H1 (cell line): ENCODE results near the gene TPSAB1. TPM values are rescaled to one million over a fixed set of nuclear protein-coding genes. Genes with fewer than 3 reads are reported as not detected.

Experiments
- CTCF ChIA-PET: fragments of 300-600 bp; sonication (Branson Sonifier 250); formaldehyde crosslinking; loops from one replicate; lab custom pipeline; 2021; ENCODE audit not compliant: partially characterized antibody; lab: Charles Lee
- POLR2A ChIA-PET: fragments of 300-600 bp; sonication (Branson Sonifier 250); formaldehyde crosslinking; loops from one replicate; lab custom pipeline; 2021; ENCODE audit warnings: inconsistent platforms; ENCODE audit not compliant: partially characterized antibody; lab: Charles Lee
- DNase-seq, 2 experiments: peaks; one replicate each; pipeline versions ENCODE4 v3.0.0 to v3.0.0-alpha.2; 2010 to 2022; ENCODE audit warnings: low spot score in 2 of 2, low read depth in 1 of 2, mixed read lengths in 1 of 2
- FAIRE-seq: peaks from 2 replicates; lab custom pipeline; 2011; peaks lifted over from hg19 to GRCh38; lab: Jason Lieb, UNC
- H2AFZ ChIP-seq: 2 replicates; pipeline ENCODE4 v1.8.1; 2012; ENCODE audit warnings: low read length, inconsistent platforms
- H2AK5ac ChIP-seq: 2 replicates; pipeline ENCODE4 v1.6.1; 2013; ENCODE audit warnings: low read depth, low read length
- H2BK120ac ChIP-seq: replicated peaks from 2 replicates; pipeline ENCODE3; 2013; ENCODE audit warnings: low read depth, low read length, inconsistent platforms
- H2BK12ac ChIP-seq: 2 replicates; pipeline ENCODE4 v1.6.1; 2013; ENCODE audit warnings: low read depth, low read length
- H2BK15ac ChIP-seq: 2 replicates; pipeline ENCODE4 v1.6.1; 2013; ENCODE audit warnings: low read length
- H2BK20ac ChIP-seq: 2 replicates; pipeline ENCODE4 v1.6.1; 2013; ENCODE audit warnings: low read length
- H2BK5ac ChIP-seq: 2 replicates; pipeline ENCODE4 v1.6.1; 2013; ENCODE audit warnings: low read depth, low read length
- H3K14ac ChIP-seq: 2 replicates; pipeline ENCODE4 v1.6.1; 2013; ENCODE audit warnings: inconsistent platforms; ENCODE audit not compliant: insufficient read length
- H3K18ac ChIP-seq: 2 replicates; pipeline ENCODE4 v1.6.1; 2013; ENCODE audit warnings: low read length; ENCODE audit errors: extremely low read depth
- H3K23ac ChIP-seq: 2 replicates; pipeline ENCODE4 v1.6.1; 2013; ENCODE audit warnings: inconsistent platforms; ENCODE audit not compliant: insufficient read length
- H3K23me2 ChIP-seq: 2 replicates; pipeline ENCODE4 v1.6.1; 2013; ENCODE audit warnings: low read depth, low read length
- H3K27ac ChIP-seq: 2 replicates; pipeline ENCODE4 v1.6.1; 2011; ENCODE audit warnings: low read depth, low read length, inconsistent platforms
- H3K27me3 ChIP-seq, 4 experiments: replicated peaks in 1 of 4; 1 replicate in 1 of 4; 2 replicates in 3 of 4; pipeline versions ENCODE4 v1.6.1 to v1.8.1; 2011 to 2013; ENCODE audit warnings: low read length in 3 of 4, mild to moderate bottlenecking in 3 of 4, inconsistent platforms in 2 of 4, mixed read lengths in 2 of 4, moderate library complexity in 1 of 4; ENCODE audit not compliant: control insufficient read depth in 3 of 4, insufficient read depth in 3 of 4; ENCODE audit errors: extremely low read depth in 1 of 4
- H3K36me3 ChIP-seq, 4 experiments: 2 replicates each; pipeline versions ENCODE4 v1.6.1 to v1.8.1; 2011 to 2013; ENCODE audit warnings: mild to moderate bottlenecking in 4 of 4, low read length in 3 of 4, moderate library complexity in 2 of 4, control low read depth in 1 of 4, inconsistent platforms in 1 of 4; ENCODE audit not compliant: insufficient read depth in 4 of 4, control insufficient read depth in 2 of 4
- H3K4ac ChIP-seq: replicated peaks from 2 replicates; pipeline ENCODE3; 2013; ENCODE audit warnings: low read length, low read depth, mixed read lengths, inconsistent platforms; ENCODE audit not compliant: insufficient read length
- H3K4me1 ChIP-seq, 4 experiments: replicated peaks in 1 of 4; 1 replicate in 1 of 4; 2 replicates in 3 of 4; pipeline versions ENCODE4 v1.6.1 to v1.8.1; 2011 to 2013; ENCODE audit warnings: low read length in 3 of 4, inconsistent platforms in 2 of 4, mixed read lengths in 1 of 4; ENCODE audit not compliant: insufficient read depth in 4 of 4, control insufficient read depth in 3 of 4
- H3K4me2 ChIP-seq, 2 experiments: 2 replicates each; pipeline versions ENCODE4 v1.6.1 to v1.8.1; 2011 to 2013; ENCODE audit warnings: low read depth in 2 of 2, low read length in 2 of 2, control low read depth in 1 of 2, inconsistent platforms in 1 of 2, mild to moderate bottlenecking in 1 of 2; ENCODE audit not compliant: insufficient read depth in 1 of 2
- H3K4me3 ChIP-seq, 4 experiments: fragments of 200-600, 300-600 bp in 1 of 4; sonication (generic), shearing (Covaris generic), sonication (Bioruptor Twin) in 1 of 4; 2 replicates each; pipeline versions ENCODE4 v1.5.1 to v1.8.1; 2011 to 2016; ENCODE audit warnings: low read length in 4 of 4, low read depth in 3 of 4, control low read depth in 2 of 4, inconsistent platforms in 2 of 4, mild to moderate bottlenecking in 2 of 4, mixed read lengths in 1 of 4, moderate library complexity in 1 of 4; ENCODE audit not compliant: insufficient read depth in 2 of 4; ENCODE audit errors: extremely low read depth in 1 of 4
- H3K56ac ChIP-seq: replicated peaks from 2 replicates; pipeline ENCODE3; 2013; ENCODE audit warnings: low read depth, mild to moderate bottlenecking, mixed read lengths, low read length, inconsistent platforms; ENCODE audit not compliant: insufficient read length
- H3K79me1 ChIP-seq: 2 replicates; pipeline ENCODE4 v1.6.1; 2013; ENCODE audit warnings: low read depth, low read length, control low read depth
- H3K79me2 ChIP-seq, 2 experiments: 2 replicates each; pipeline versions ENCODE4 v1.6.1 to v1.8.1; 2012 to 2013; ENCODE audit warnings: low read length in 2 of 2, mild to moderate bottlenecking in 2 of 2, inconsistent platforms in 1 of 2; ENCODE audit not compliant: insufficient read depth in 2 of 2, control insufficient read depth in 1 of 2
- H3K9ac ChIP-seq, 4 experiments: replicated peaks in 1 of 4; 1 replicate in 1 of 4; 2 replicates in 3 of 4; pipeline versions ENCODE4 v1.6.1 to v1.8.1; 2011 to 2013; ENCODE audit warnings: low read depth in 3 of 4, low read length in 3 of 4, control low read depth in 2 of 4, mild to moderate bottlenecking in 2 of 4, moderate library complexity in 2 of 4, inconsistent platforms in 1 of 4; ENCODE audit errors: extremely low read depth in 1 of 4
- H3K9me3 ChIP-seq, 2 experiments: 2 replicates each; pipeline versions ENCODE4 v1.6.1 to v1.8.1; 2012 to 2013; ENCODE audit warnings: mild to moderate bottlenecking in 2 of 2, moderate library complexity in 2 of 2, control low read depth in 1 of 2, inconsistent platforms in 1 of 2, low read depth in 1 of 2, low read length in 1 of 2, mixed read lengths in 1 of 2; ENCODE audit not compliant: insufficient read depth in 2 of 2
- H4K20me1 ChIP-seq, 2 experiments: replicated peaks in 1 of 2; 2 replicates each; pipeline versions ENCODE3 to v1.8.1; 2011 to 2013; ENCODE audit warnings: inconsistent platforms in 2 of 2, low read length in 2 of 2, mild to moderate bottlenecking in 1 of 2; ENCODE audit not compliant: insufficient read depth in 2 of 2, control insufficient read depth in 1 of 2
- H4K5ac ChIP-seq: 2 replicates; pipeline ENCODE4 v1.6.1; 2013; ENCODE audit warnings: low read length, low read depth, mixed read lengths, inconsistent platforms; ENCODE audit not compliant: insufficient read length
- H4K8ac ChIP-seq: 2 replicates; pipeline ENCODE4 v1.8.0; 2013; ENCODE audit warnings: mild to moderate bottlenecking, moderate library complexity, low read length, inconsistent platforms; ENCODE audit not compliant: insufficient read depth; ENCODE audit errors: extremely low read depth
- H4K91ac ChIP-seq: replicated peaks from 2 replicates; pipeline ENCODE3; 2013; ENCODE audit warnings: low read length, mixed read lengths, inconsistent platforms; ENCODE audit not compliant: insufficient read length
- BCL11A ChIP-seq, 2 experiments: IDR thresholded peaks; one replicate each; pipeline ENCODE4 v1.6.1; 2011; ENCODE audit warnings: low read depth in 2 of 2, low read length in 2 of 2, mild to moderate bottlenecking in 2 of 2
- CHD2 ChIP-seq: IDR thresholded peaks from 2 replicates; pipeline ENCODE4 v1.6.1; 2012; ENCODE audit warnings: low read length, improper control_type of control experiment
- CTBP2 ChIP-seq: IDR thresholded peaks from 2 replicates; pipeline ENCODE4 v1.7.0; 2011; ENCODE audit warnings: borderline replicate concordance, mild to moderate bottlenecking, moderate library complexity, mixed read lengths, low read length; ENCODE audit not compliant: insufficient read depth, insufficient read length
- GTF2F1 ChIP-seq: IDR thresholded peaks from 2 replicates; pipeline ENCODE4 v1.6.1; 2012; ENCODE audit warnings: low read depth, low read length, improper control_type of control experiment, borderline replicate concordance
- HDAC2 ChIP-seq, 2 experiments: fragments of 300-600 bp in 1 of 2; sonication (generic) in 1 of 2; IDR thresholded peaks; 2 replicates each; pipeline ENCODE4 v1.6.1; 2011 to 2012; ENCODE audit warnings: low read depth in 2 of 2, low read length in 2 of 2, mild to moderate bottlenecking in 2 of 2, moderate library complexity in 2 of 2, borderline replicate concordance in 1 of 2, inconsistent platforms in 1 of 2
- MAFK ChIP-seq: IDR thresholded peaks from 2 replicates; pipeline ENCODE4 v1.6.1; 2012; ENCODE audit warnings: low read depth, mild to moderate bottlenecking, improper control_type of control experiment, low read length
- NANOG ChIP-seq: IDR thresholded peaks from 2 replicates; pipeline ENCODE4 v1.6.1; 2011; ENCODE audit warnings: low read length, low read depth, mild to moderate bottlenecking, inconsistent platforms; ENCODE audit not compliant: insufficient read depth, poor library complexity, severe bottlenecking
- SIX5 ChIP-seq: IDR thresholded peaks from 2 replicates; pipeline ENCODE4 v1.6.1; 2011; ENCODE audit warnings: mild to moderate bottlenecking, low read depth, low read length
- SUZ12 ChIP-seq: fragments of 200-600 bp; sonication (generic); IDR thresholded peaks from 2 replicates; pipeline ENCODE4 v1.6.1; 2012; ENCODE audit warnings: mild to moderate bottlenecking, inconsistent platforms, low read length, moderate library complexity, mixed read lengths
- TAF1 ChIP-seq: IDR thresholded peaks from 2 replicates; pipeline ENCODE4 v1.6.1; 2011; ENCODE audit warnings: mild to moderate bottlenecking, low read depth, low read length
- WGBS, 2 experiments: shearing (Covaris generic) in 1 of 2; methylation state at CpG; one replicate each; pipeline versions ENCODE4 v1.1.6 to v1.1.7; 2013 to 2015; ENCODE audit warnings: low lambda C conversion rate in 2 of 2, mixed read lengths in 2 of 2, inconsistent platforms in 1 of 2, low coverage in 1 of 2, missing lambda C conversion rate in 1 of 2; ENCODE audit not compliant: insufficient replicate concordance in 2 of 2, insufficient coverage in 1 of 2, insufficient read length in 1 of 2; ENCODE audit errors: extremely low coverage in 1 of 2, missing lambda C conversion rate in 1 of 2; 5-methylcytosine and 5-hydroxymethylcytosine counted together
- polyA plus RNA-seq, 7 experiments: library from polyadenylated mRNA; depleted of rRNA in 3 of 7; stranded (reverse) in 5 of 7; unstranded in 2 of 7; fragments of >200 nt in 5 of 7; fragments of 200-250 nt in 2 of 7; gene quantifications; 1 replicate in 5 of 7; 2 replicates in 1 of 7; 4 replicates in 1 of 7; pipeline versions ENCODE4 v1.2.1 to v1.2.3, GENCODE V29; 2011 to 2013; ENCODE audit warnings: missing spikeins in 2 of 7, mixed read lengths in 2 of 7
- total RNA-seq: library from RNA; stranded (reverse); fragmentation: NEBNext Ultra II Directional; extraction: Animal tissue kit (Norgen Biotek cat#: 25700); gene quantifications from 2 replicates; pipeline ENCODE4 v1.2.1, GENCODE V29; 2021
- TF ChIP-seq, protein P1 (sequence below), 3 experiments: IDR thresholded peaks; 1 replicate in 2 of 3; 2 replicates in 1 of 3; pipeline versions ENCODE4 v1.5.1 to v1.6.1; 2011; ENCODE audit warnings: low read length in 3 of 3, mild to moderate bottlenecking in 3 of 3, inconsistent platforms in 2 of 3, low read depth in 1 of 3, moderate library complexity in 1 of 3; ENCODE audit not compliant: insufficient read depth in 1 of 3; ENCODE audit errors: control extremely low read depth in 1 of 3

Gene TPSAB1
- total and polyA plus RNA-seq, 2 of the 8 experiments (the other 6 are each of a cell fraction or from before 2014, with no cell fraction given) = 0.09 TPM; not detected in 1

DNA sequence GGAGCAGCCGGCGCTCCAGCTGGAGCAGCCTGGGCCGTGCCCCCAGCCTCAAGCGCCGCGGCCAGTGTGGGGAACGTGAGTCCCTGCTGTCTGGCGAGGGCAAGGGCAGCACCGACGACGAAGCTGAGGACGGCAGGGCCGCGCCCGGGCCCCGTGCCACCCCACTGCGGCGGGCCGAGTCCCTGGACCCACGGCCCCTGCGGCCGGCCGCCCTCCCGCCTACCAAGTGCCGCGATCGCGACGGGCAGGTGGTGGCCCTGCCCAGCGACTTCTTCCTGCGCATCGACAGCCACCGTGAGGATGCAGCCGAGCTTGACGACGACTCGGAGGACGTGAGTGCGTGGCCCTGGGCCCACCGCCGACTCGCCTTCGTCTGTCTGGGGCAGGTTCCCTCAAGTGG is 31.4 kb upstream of the TPSAB1 start:
- Histone ChIP-seq H3K4ac (no peak overlapping the region), H4K20me1 (peaks cover 2 to 11% of the 10 kb centered on the region in 2 experiments), H4K91ac (no peak overlapping the region), H3K79me1 (no peaks in the 10 kb centered on the region), H2BK5ac (no peak overlapping the region), H2BK15ac (no peak overlapping the region), H2AK5ac (no peak overlapping the region), H3K36me3 (peaks cover 1 to 45% (median 3%) of the 10 kb centered on the region in 4 experiments; a peak in 4 of 8 replicates), H2AFZ (no peak overlapping the region), H3K18ac (no peak overlapping the region), H3K27ac (no peak overlapping the region), H3K23ac (no peak overlapping the region), H3K23me2 (no peaks in the 10 kb centered on the region), H3K4me2 (no peak overlapping the region), H4K5ac (no peak overlapping the region), H3K4me1 (no peaks in the 10 kb centered on the region), H2BK20ac (no peak overlapping the region), H2BK12ac (no peak overlapping the region), H2BK120ac (no peak overlapping the region), H3K27me3 (no peaks in the 10 kb centered on the region), H3K9ac (no peak overlapping the region), H3K56ac (no peak overlapping the region), H3K14ac (no peak overlapping the region), H4K8ac (no peak overlapping the region; the same call in 1 of the 2 replicates), H3K9me3 (no peaks in the 10 kb centered on the region), H3K4me3 (no peak overlapping the region), H3K79me2 (no peaks in the 10 kb centered on the region)
- no peak for DNase-seq
- no peak for FAIRE-seq
- ChIA-PET POLR2A (interaction anchor here (0.7 to 1.8 kb wide), 2 partner anchors 14 to 405 kb away, joined by 4 read pairs; no protein-coding TSS in a partner anchor), CTCF (interaction anchor here (1.7 kb wide), 1 partner anchor 10 kb away, joined by 6 read pairs; no protein-coding TSS in a partner anchor)
- WGBS, 2 experiments = 95% methylated on average over 31 of the region's 43 CpGs; no CpG with 5 or more reads in 1 of the 2 experiments
- TF ChIP-seq CTBP2 = no peak
- no peak for TF ChIP-seq NANOG
- TF ChIP-seq MAFK = no peak
- no peak for TF ChIP-seq GTF2F1
- no peak for TF ChIP-seq BCL11A (IDR thresholded peaks at IDR 0.05; ENCODE audit: low read depth in 2 of 2, low read length in 2 of 2)
- no peak for TF ChIP-seq CHD2
- no peak for TF ChIP-seq SUZ12
- no peak for TF ChIP-seq SIX5
- no peak for TF ChIP-seq TAF1
- TF ChIP-seq HDAC2 (IDR thresholded peaks at IDR 0.05; ENCODE audit: borderline replicate concordance in 1 of 2, low read depth in 2 of 2, low read length in 2 of 2) = no peak
- TF ChIP-seq, protein P1, sequence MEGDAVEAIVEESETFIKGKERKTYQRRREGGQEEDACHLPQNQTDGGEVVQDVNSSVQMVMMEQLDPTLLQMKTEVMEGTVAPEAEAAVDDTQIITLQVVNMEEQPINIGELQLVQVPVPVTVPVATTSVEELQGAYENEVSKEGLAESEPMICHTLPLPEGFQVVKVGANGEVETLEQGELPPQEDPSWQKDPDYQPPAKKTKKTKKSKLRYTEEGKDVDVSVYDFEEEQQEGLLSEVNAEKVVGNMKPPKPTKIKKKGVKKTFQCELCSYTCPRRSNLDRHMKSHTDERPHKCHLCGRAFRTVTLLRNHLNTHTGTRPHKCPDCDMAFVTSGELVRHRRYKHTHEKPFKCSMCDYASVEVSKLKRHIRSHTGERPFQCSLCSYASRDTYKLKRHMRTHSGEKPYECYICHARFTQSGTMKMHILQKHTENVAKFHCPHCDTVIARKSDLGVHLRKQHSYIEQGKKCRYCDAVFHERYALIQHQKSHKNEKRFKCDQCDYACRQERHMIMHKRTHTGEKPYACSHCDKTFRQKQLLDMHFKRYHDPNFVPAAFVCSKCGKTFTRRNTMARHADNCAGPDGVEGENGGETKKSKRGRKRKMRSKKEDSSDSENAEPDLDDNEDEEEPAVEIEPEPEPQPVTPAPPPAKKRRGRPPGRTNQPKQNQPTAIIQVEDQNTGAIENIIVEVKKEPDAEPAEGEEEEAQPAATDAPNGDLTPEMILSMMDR (IDR thresholded peaks at IDR 0.05; ENCODE audit: control extremely low read depth in 1 of 3, insufficient read depth in 1 of 3, low read depth in 1 of 3, low read length in 3 of 3) = no peak
